Measurements from ENCODE around the gene PIGK. TPM values are rescaled to one million over a fixed set of nuclear protein-coding genes. Genes with fewer than 3 reads are reported as not detected.
"Not testable (repeated sequence)": the region's sequence is repeated elsewhere in the genome, so short reads cannot be mapped to it uniquely, and the experiment has no call there.

PIGK gene
- total and polyA plus RNA-seq, 8 donors = 0.58 to 62.4 (median 8.5) TPM

DNA sequence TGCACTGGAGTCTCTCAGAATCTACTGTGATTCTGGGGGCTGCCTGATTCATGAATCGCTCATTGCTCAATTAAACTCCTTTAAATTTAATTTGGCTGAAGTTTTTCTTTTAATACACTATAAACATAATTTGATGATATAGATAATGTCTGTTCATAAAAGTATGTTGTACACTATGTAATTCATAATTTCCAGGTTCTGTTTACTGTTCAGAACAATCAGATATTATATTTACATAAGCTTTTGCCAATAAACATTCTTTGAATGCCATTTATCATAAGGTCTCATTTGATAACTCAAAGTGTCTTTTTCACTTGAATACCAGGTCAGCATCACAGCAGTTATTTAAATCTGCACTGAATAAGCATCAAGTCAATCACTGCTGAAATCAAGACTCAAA lies 39.6 kb downstream of the PIGK start:
- DNase-seq = no peak
- H3K27ac ChIP-seq = no peak overlapping the region
- H3K27me3 ChIP-seq = no peaks in the 10 kb centered on the region
- peaks cover 0 to 5% (median 0%) of the 10 kb centered on the region in 4 donors for H3K36me3 ChIP-seq
- no peak overlapping the region for H3K4me3 ChIP-seq
- WGBS, 5 donors = 88 to 100% (median 98%) methylated on average over 1 of the region's 1 CpG
- peaks cover 5 to 31% (median 16%) of the 10 kb centered on the region in 4 donors for H3K9me3 ChIP-seq
- TF ChIP-seq, protein P1, sequence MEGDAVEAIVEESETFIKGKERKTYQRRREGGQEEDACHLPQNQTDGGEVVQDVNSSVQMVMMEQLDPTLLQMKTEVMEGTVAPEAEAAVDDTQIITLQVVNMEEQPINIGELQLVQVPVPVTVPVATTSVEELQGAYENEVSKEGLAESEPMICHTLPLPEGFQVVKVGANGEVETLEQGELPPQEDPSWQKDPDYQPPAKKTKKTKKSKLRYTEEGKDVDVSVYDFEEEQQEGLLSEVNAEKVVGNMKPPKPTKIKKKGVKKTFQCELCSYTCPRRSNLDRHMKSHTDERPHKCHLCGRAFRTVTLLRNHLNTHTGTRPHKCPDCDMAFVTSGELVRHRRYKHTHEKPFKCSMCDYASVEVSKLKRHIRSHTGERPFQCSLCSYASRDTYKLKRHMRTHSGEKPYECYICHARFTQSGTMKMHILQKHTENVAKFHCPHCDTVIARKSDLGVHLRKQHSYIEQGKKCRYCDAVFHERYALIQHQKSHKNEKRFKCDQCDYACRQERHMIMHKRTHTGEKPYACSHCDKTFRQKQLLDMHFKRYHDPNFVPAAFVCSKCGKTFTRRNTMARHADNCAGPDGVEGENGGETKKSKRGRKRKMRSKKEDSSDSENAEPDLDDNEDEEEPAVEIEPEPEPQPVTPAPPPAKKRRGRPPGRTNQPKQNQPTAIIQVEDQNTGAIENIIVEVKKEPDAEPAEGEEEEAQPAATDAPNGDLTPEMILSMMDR (IDR thresholded peaks at IDR 0.05) = no peak
- TF ChIP-seq POLR2A (IDR thresholded peaks at IDR 0.05) = no peak
- TF ChIP-seq POLR2AphosphoS5 (IDR thresholded peaks at IDR 0.05) = no peak
- TF ChIP-seq EP300 (IDR thresholded peaks at IDR 0.05) = no peak
- intact Hi-C loops (cut with DNase I; ENCODE audit: low total_unique reads) = no loop called here
- H3K4me1 ChIP-seq = no peaks in the 10 kb centered on the region

DNA sequence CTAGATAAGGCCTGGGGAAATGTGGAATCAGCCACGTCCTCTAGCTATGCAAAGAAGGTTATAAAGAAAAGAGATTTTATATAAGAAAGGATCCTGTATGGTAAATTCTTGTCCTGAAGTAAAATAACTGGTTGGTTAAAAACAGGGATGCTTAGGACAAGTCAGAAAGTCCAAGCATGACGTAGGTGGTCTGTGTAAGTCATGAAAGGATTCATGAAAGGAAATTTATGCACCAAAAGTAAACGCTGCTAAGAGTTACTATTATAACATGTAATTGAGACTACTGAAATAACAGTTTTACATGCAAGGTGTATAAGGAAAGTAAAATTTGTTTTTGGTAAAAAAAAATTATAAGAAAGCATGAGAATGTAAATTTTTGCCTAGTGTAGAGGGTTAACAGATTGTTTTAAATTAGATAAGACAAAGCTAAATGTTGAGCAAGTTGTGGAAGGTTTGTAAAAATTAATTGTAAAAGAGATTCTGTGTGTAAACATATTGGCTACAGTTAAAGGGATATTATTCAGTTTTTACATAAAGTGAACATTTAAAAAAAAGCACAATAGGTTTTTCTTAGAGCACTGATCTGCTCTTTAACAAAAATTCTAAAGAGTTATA lies 43.9 kb downstream of the PIGK start:
- peaks cover 5 to 39% (median 16%) of the 10 kb centered on the region in 4 donors for H3K9me3 ChIP-seq
- intact Hi-C loops (cut with DNase I; ENCODE audit: low total_unique reads) = no loop called here
- H3K4me1 ChIP-seq = no peaks in the 10 kb centered on the region
- TF ChIP-seq, protein P1 (IDR thresholded peaks at IDR 0.05) = no peak
- no peak for TF ChIP-seq POLR2AphosphoS5 (IDR thresholded peaks at IDR 0.05)
- TF ChIP-seq EP300 (IDR thresholded peaks at IDR 0.05) = no peak
- no peak for TF ChIP-seq POLR2A (IDR thresholded peaks at IDR 0.05)
- no peaks in the 10 kb centered on the region for H3K27me3 ChIP-seq
- peaks cover 0 to 5% (median 0%) of the 10 kb centered on the region in 4 donors for H3K36me3 ChIP-seq
- H3K4me3 ChIP-seq = no peak overlapping the region
- peak in 1 of 2 donors; percentile 5 for DNase-seq
- 75 to 93% (median 89%) methylated on average over 3 of the region's 3 CpGs for WGBS, 5 donors
- H3K27ac ChIP-seq = no peak overlapping the region

DNA sequence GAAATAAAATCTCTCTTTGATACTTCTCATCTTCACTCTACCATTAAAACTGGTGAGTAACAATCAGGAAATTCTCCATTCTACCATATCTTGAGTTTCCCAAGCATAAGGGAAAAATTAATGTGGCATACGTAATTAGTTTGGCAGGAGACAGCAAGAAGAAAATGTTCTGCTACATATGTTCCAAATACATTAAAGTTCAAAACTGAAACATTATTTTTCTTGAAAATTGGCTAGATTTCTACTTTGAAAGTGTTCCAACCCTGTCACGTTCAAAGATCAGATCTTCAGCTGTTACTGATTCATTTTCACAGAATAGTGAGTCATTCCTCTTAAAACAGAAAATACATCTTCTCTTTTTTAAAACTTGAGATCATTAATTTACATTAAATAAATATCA lies 48.5 kb downstream of the PIGK start:
- 69 to 92% (median 80%) methylated on average over 2 of the region's 2 CpGs for WGBS, 5 donors
- Histone ChIP-seq H3K27ac (no peak overlapping the region), H3K4me3 (no peak overlapping the region), H3K9me3 (peaks cover 0 to 17% (median 3%) of the 10 kb centered on the region in 4 donors), H3K27me3 (no peaks in the 10 kb centered on the region), H3K4me1 (no peaks in the 10 kb centered on the region), H3K36me3 (peaks cover 0 to 6% (median 0%) of the 10 kb centered on the region in 4 donors)
- peak in 1 of 2 donors; percentile 77 for DNase-seq
- TF ChIP-seq, protein P1 (IDR thresholded peaks at IDR 0.05) = no peak
- no peak for TF ChIP-seq EP300 (IDR thresholded peaks at IDR 0.05)
- no peak for TF ChIP-seq POLR2AphosphoS5 (IDR thresholded peaks at IDR 0.05)
- TF ChIP-seq POLR2A (IDR thresholded peaks at IDR 0.05) = no peak
- intact Hi-C loops (cut with DNase I; ENCODE audit: low total_unique reads) = no loop called here

DNA sequence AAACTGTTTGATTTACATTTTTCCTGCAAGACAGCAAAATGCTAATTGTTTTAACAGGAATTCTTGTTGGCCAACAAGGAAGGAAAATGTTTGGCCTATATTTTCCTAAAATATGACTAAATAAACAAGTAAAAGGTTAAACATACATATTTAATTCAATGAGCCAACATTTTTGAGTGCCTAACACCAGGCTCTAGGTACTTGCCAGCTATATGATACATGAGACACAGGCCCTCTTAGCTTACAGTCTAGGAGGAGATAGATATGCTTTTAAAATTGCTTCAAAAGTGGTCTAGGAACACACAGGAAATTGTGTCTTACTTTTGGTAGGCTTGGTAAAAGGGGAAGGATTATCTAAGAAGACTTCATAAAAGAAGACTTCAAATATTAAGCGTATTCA lies 50.9 kb downstream of the PIGK start:
- 94 to 100% (median 98%) methylated on average over 1 of the region's 1 CpG for WGBS, 5 donors
- no peaks in the 10 kb centered on the region for H3K9me3 ChIP-seq
- H3K4me3 ChIP-seq = no peak overlapping the region
- intact Hi-C loops (cut with DNase I; ENCODE audit: low total_unique reads) = no loop called here
- no peaks in the 10 kb centered on the region for H3K27me3 ChIP-seq
- peaks cover 0 to 17% (median 6%) of the 10 kb centered on the region in 4 donors for H3K36me3 ChIP-seq
- H3K27ac ChIP-seq = no peak overlapping the region
- DNase-seq = no peak
- TF ChIP-seq POLR2AphosphoS5 (IDR thresholded peaks at IDR 0.05) (no peak), EP300 (IDR thresholded peaks at IDR 0.05) (no peak), POLR2A (IDR thresholded peaks at IDR 0.05) (no peak)
- H3K4me1 ChIP-seq = no peaks in the 10 kb centered on the region

DNA sequence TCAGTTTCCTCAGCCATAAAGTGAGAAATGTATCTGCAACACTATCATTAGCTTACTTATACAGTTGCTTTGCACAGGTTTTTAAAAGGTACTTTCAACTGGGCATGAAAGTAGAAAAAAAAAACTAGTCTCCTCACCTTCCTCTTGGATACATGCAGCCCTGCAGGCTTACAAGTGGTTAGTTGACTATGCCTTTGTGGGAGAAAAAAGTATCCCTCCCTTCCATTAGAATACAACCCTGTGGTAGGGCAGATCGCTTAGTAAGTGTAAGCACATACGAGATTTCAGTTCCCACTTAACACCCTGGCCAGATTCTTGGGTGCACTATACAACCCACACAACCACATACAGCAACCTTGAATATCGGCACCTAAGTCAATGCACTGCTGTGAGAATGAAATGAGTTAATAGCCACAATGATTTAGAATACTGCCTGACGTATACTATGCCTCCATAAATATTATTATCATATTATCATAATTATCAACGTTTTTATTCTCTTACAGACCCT lies 54.7 kb downstream of the PIGK start:
- H3K36me3 ChIP-seq = peaks cover 0 to 54% (median 37%) of the 10 kb centered on the region in 4 donors
- no peak for DNase-seq
- TF ChIP-seq EP300 (IDR thresholded peaks at IDR 0.05) = no peak
- TF ChIP-seq POLR2AphosphoS5 (IDR thresholded peaks at IDR 0.05) = no peak
- TF ChIP-seq, protein P1 (IDR thresholded peaks at IDR 0.05) = no peak
- no peak for TF ChIP-seq POLR2A (IDR thresholded peaks at IDR 0.05)
- H3K27me3 ChIP-seq = no peaks in the 10 kb centered on the region
- peaks cover 0 to under 1% (median 0%) of the 10 kb centered on the region in 4 donors for H3K9me3 ChIP-seq
- WGBS, 5 donors = 86 to 91% (median 88%) methylated on average over 5 of the region's 5 CpGs
- H3K4me3 ChIP-seq = no peak overlapping the region
- intact Hi-C loops (cut with DNase I; ENCODE audit: low total_unique reads) = no loop called here
- H3K4me1 ChIP-seq = no peaks in the 10 kb centered on the region
- H3K27ac ChIP-seq = no peak overlapping the region

DNA sequence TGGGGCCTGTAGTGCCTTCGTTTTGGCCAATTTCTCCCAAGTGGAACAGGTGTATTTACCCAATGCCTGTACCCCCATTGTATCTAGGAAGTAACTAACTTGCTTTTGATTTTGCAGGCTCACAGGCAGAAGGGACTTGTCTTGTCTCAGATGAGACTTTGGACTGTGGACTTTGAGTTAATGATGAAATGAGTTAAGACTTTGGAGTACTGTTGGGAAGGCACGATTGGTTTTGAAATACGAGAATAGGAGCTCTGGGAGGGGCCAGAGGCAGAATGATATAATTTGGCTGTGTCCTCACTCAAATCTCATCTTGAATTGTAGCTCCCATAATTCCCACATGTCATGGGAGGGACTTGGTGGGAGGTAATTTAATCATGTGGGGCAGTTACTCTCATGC lies 59.5 kb downstream of the PIGK start:
- WGBS, 5 donors = 87 to 97% (median 96%) methylated on average over 3 of the region's 3 CpGs
- H3K4me1 ChIP-seq, H3K27me3 ChIP-seq, H3K27ac ChIP-seq, H3K4me3 ChIP-seq, DNase-seq, H3K9me3 ChIP-seq: not testable (repeated sequence)
- intact Hi-C loops (cut with DNase I; ENCODE audit: low total_unique reads) = loop anchor here (10.0 kb wide), 1 partner anchor 375 kb away; no protein-coding TSS in a partner anchor
- peaks cover 0 to 52% (median 47%) of the 10 kb centered on the region in 4 donors for H3K36me3 ChIP-seq

All from stomach (tissue), 9 donors.